Measurements from ENCODE around the gene C3orf22.

C3orf22 gene

GRCh38 chr3:126525091-126525852, 33.5 kb downstream of the C3orf22 start:
- WGBS (ENCODE audit: insufficient coverage) = 76% methylated on average over 8 of the region's 12 CpGs
- no peaks in the 10 kb centered on the region for H3K27me3 ChIP-seq (replicated peaks in 2 of 5; ENCODE audit: control insufficient read depth in 4 of 5, insufficient read depth in 5 of 5, low read length in 4 of 5)
- POLR2A ChIA-PET = no interaction called here

GRCh38 chr3:126524429-126524988, 34.2 kb downstream of the C3orf22 start:
- no peaks in the 10 kb centered on the region for H3K9me3 ChIP-seq (ENCODE audit: control extremely low read depth in 1 of 5, control insufficient read depth in 4 of 5, insufficient read depth in 2 of 5, low read depth in 1 of 5, low read length in 4 of 5)
- peaks cover 4 to 70% (median 67%) of the 10 kb centered on the region in 4 experiments for H3K4me1 ChIP-seq (ENCODE audit: control extremely low read depth in 1 of 4, control insufficient read depth in 4 of 4, insufficient read depth in 4 of 4, low read length in 3 of 4)
- peak; percentile 50 to 81 (median 62) for DNase-seq
- WGBS (ENCODE audit: insufficient coverage) = 0% methylated on average over 20 of the region's 31 CpGs
- H3K4me3 ChIP-seq (ENCODE audit: control insufficient read depth in 1 of 7, extremely low read depth in 1 of 7, insufficient read depth in 4 of 7, low read depth in 2 of 7, low read length in 6 of 7) = peak overlapping the region; percentile 49 to 86 (median 67)
- CTCF ChIA-PET = interaction anchor here (2.6 to 3.7 kb wide), 2 partner anchors 13 to 87 kb away, joined by 12 to 36 read pairs; no protein-coding TSS in a partner anchor
- no peaks in the 10 kb centered on the region for H3K27me3 ChIP-seq (replicated peaks in 2 of 5; ENCODE audit: control insufficient read depth in 4 of 5, insufficient read depth in 5 of 5, low read length in 4 of 5)
- peak overlapping the region; percentile 15 to 22 for H3K27ac ChIP-seq (ENCODE audit: insufficient read depth in 1 of 2, low read depth in 1 of 2, low read length in 2 of 2, poor library complexity in 1 of 2, severe bottlenecking in 2 of 2)
- POLR2A ChIA-PET = interaction anchor here (1.2 kb wide), 1 partner anchor 16 kb away, joined by 5 read pairs; no protein-coding TSS in a partner anchor
- no peaks in the 10 kb centered on the region for H3K36me3 ChIP-seq (ENCODE audit: control insufficient read depth in 4 of 4, insufficient read depth in 4 of 4, low read length in 3 of 4)

More at GRCh38 chr3:126525091-126525852, 33.5 kb downstream of the C3orf22 start:
- H3K4me1 ChIP-seq (ENCODE audit: control extremely low read depth in 1 of 4, control insufficient read depth in 4 of 4, insufficient read depth in 4 of 4, low read length in 3 of 4) = peaks cover 4 to 77% (median 75%) of the 10 kb centered on the region in 4 experiments
- peak overlapping the region in 6 of 7 experiments; percentile 49 to 86 (median 70) for H3K4me3 ChIP-seq (ENCODE audit: control insufficient read depth in 1 of 7, extremely low read depth in 1 of 7, insufficient read depth in 4 of 7, low read depth in 2 of 7, low read length in 6 of 7)
- no peaks in the 10 kb centered on the region for H3K9me3 ChIP-seq (ENCODE audit: control extremely low read depth in 1 of 5, control insufficient read depth in 4 of 5, insufficient read depth in 2 of 5, low read depth in 1 of 5, low read length in 4 of 5)
- CTCF ChIA-PET = interaction anchor here (0.7 to 3.7 kb wide), 5 partner anchors 25 to 131 kb away, joined by 3 to 36 read pairs (median 4); no protein-coding TSS in a partner anchor
- DNase-seq = no peak
- no peaks in the 10 kb centered on the region for H3K36me3 ChIP-seq (ENCODE audit: control insufficient read depth in 4 of 4, insufficient read depth in 4 of 4, low read length in 3 of 4)
- H3K27ac ChIP-seq (ENCODE audit: insufficient read depth in 1 of 2, low read depth in 1 of 2, low read length in 2 of 2, poor library complexity in 1 of 2, severe bottlenecking in 2 of 2) = peak overlapping the region in 1 of 2 experiments; percentile 15

DNA sequence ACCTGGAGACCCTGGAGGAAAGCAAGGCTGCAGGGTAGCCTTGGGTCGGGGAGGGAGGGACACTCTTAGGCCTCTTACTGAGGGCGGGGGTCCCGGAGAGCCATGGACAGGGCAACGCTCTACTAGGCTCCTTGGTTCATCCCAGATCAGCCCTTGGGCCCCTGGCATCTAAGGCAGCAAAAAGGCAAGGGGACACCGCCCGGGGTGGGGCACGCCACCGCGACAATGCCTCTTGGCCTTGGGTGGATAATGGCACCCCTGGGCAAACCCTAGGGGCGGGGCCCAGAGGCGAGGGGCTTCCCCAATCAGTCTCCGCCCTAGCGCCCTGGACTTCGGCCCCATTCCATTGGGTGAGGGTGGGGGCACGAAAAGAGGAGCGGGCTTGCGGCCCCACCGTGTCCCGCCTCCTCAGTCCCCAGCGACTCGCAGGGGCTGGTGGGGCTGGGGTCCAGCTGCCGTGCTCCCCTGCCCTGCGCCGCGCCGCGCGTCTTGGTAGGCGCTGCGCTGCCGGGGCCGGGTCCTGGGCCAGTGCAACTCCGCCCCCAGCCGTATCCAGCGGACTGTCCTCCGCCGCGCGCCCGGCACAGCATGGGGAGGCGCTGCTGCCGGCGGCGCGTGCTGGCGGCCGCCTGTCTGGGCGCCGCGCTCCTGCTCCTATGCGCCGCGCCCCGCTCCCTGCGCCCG, 34.8 kb downstream of the C3orf22 start, which contains the start of gene CHST13:
Gene CHST13 (plus strand): TSS at position 411 of the 684 bp plus-strand sequence. CDS start 178 bp downstream, at position 589.
- H3K4me1 ChIP-seq (ENCODE audit: control extremely low read depth in 1 of 4, control insufficient read depth in 4 of 4, insufficient read depth in 4 of 4, low read length in 3 of 4) = peaks cover 4 to 67% (median 61%) of the 10 kb centered on the region in 4 experiments
- peak within 1 kb of the TSS; percentile 49 to 86 (median 67) for H3K4me3 ChIP-seq (ENCODE audit: control insufficient read depth in 1 of 7, extremely low read depth in 1 of 7, insufficient read depth in 4 of 7, low read depth in 2 of 7, low read length in 6 of 7)
- POLR2A ChIA-PET = interaction anchor here (1.2 kb wide), 1 partner anchor 17 kb away, joined by 5 read pairs; no protein-coding TSS in a partner anchor
- peak within 1 kb of the TSS; percentile 15 to 47 for H3K27ac ChIP-seq (ENCODE audit: insufficient read depth in 1 of 2, low read depth in 1 of 2, low read length in 2 of 2, poor library complexity in 1 of 2, severe bottlenecking in 2 of 2)
- H3K36me3 ChIP-seq (ENCODE audit: control insufficient read depth in 4 of 4, insufficient read depth in 4 of 4, low read length in 3 of 4) = no peaks in the 10 kb centered on the region
- 4% methylated on average over 39 of the region's 56 CpGs for WGBS (ENCODE audit: insufficient coverage)
- no peaks in the 10 kb centered on the region for H3K27me3 ChIP-seq (replicated peaks in 2 of 5; ENCODE audit: control insufficient read depth in 4 of 5, insufficient read depth in 5 of 5, low read length in 4 of 5)
- CTCF ChIA-PET = interaction anchor here (0.6 to 3.7 kb wide), 19 partner anchors 9 to 931 kb away, joined by 3 to 36 read pairs (median 4); partner anchors contain the start of genes C3orf22 and ZXDC
- no peaks in the 10 kb centered on the region for H3K9me3 ChIP-seq (ENCODE audit: control extremely low read depth in 1 of 5, control insufficient read depth in 4 of 5, insufficient read depth in 2 of 5, low read depth in 1 of 5, low read length in 4 of 5)
- DNase-seq = peak; percentile 55 to 81 (median 68)

- WGBS (ENCODE audit: insufficient coverage) = 0% methylated on average over 6 of the region's 6 CpGs
- ChIA-PET POLR2A (interaction anchor here (0.6 kb wide), 1 partner anchor 8 kb away, joined by 4 read pairs; no protein-coding TSS in a partner anchor), CTCF (interaction anchor here (0.6 to 3.7 kb wide), 25 partner anchors 9 to 1394 kb away, joined by 3 to 36 read pairs (median 5); partner anchors contain the start of genes C3orf22 and ZXDC)
- Histone ChIP-seq H3K4me3 (ENCODE audit: control insufficient read depth in 1 of 7, extremely low read depth in 1 of 7, insufficient read depth in 4 of 7, low read depth in 2 of 7, low read length in 6 of 7) (peak overlapping the region in 3 of 7 experiments; percentile 29 to 52 (median 47)), H3K4me1 (ENCODE audit: control extremely low read depth in 1 of 4, control insufficient read depth in 4 of 4, insufficient read depth in 4 of 4, low read length in 3 of 4) (peaks cover 0 to 54% (median 47%) of the 10 kb centered on the region in 4 experiments), H3K9me3 (ENCODE audit: control extremely low read depth in 1 of 5, control insufficient read depth in 4 of 5, insufficient read depth in 2 of 5, low read depth in 1 of 5, low read length in 4 of 5) (no peaks in the 10 kb centered on the region), H3K27me3 (replicated peaks in 2 of 5; ENCODE audit: control insufficient read depth in 4 of 5, insufficient read depth in 5 of 5, low read length in 4 of 5) (no peaks in the 10 kb centered on the region), H3K36me3 (ENCODE audit: control insufficient read depth in 4 of 4, insufficient read depth in 4 of 4, low read length in 3 of 4) (no peaks in the 10 kb centered on the region), H3K27ac (ENCODE audit: insufficient read depth in 1 of 2, low read depth in 1 of 2, low read length in 2 of 2, poor library complexity in 1 of 2, severe bottlenecking in 2 of 2) (no peak overlapping the region)
- DNase-seq = peak in 2 of 3 donors; percentile 42 to 51
Observed at GRCh38 chr3:126522363-126522788, 36.4 kb downstream of the C3orf22 start.

DNA sequence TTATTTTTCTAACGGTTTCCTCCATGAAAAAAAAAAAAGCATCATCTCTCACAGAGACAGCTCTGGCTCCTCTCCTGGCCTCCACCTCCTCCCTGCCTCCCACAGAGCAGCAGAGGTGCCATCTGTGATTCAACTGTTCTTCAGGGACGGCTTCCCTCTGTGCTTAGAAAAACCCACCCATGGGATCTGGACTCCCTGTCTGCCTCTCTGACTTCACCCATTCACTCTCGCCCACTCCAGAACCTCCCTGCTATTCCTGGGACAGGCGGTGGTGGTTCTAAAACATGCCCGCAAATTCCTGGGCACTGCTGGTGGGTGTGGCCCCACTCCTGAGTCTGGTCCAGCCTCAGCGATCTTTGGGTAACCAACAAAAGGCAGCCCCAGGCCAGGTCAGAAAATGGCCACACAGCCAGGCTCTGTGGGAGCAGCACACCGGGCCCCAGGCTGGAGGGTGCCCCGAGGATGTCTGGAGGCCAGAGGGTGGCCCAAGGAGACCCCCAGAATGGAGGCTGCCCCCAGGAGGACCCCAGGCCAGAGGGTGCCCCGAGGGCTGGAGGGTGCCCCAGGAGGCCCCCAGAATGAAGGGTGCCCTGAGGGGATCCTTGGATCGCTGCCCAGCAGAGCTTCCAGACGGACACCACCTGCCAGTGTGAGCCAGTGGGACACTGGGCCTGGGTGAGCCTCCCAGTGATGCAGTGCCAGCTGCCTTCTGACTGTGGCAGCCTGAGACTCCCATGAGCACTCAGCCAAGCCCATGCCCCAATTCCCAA, 37.4 kb downstream of the C3orf22 start:
- DNase-seq = no peak
- Histone ChIP-seq H3K4me3 (ENCODE audit: control insufficient read depth in 1 of 7, extremely low read depth in 1 of 7, insufficient read depth in 4 of 7, low read depth in 2 of 7, low read length in 6 of 7) (no peak overlapping the region), H3K9me3 (ENCODE audit: control extremely low read depth in 1 of 5, control insufficient read depth in 4 of 5, insufficient read depth in 2 of 5, low read depth in 1 of 5, low read length in 4 of 5) (no peaks in the 10 kb centered on the region), H3K4me1 (ENCODE audit: control extremely low read depth in 1 of 4, control insufficient read depth in 4 of 4, insufficient read depth in 4 of 4, low read length in 3 of 4) (peaks cover 0 to 43% (median 36%) of the 10 kb centered on the region in 4 experiments), H3K27ac (ENCODE audit: insufficient read depth in 1 of 2, low read depth in 1 of 2, low read length in 2 of 2, poor library complexity in 1 of 2, severe bottlenecking in 2 of 2) (no peak overlapping the region), H3K36me3 (ENCODE audit: control insufficient read depth in 4 of 4, insufficient read depth in 4 of 4, low read length in 3 of 4) (no peaks in the 10 kb centered on the region), H3K27me3 (replicated peaks in 2 of 5; ENCODE audit: control insufficient read depth in 4 of 5, insufficient read depth in 5 of 5, low read length in 4 of 5) (no peaks in the 10 kb centered on the region)
- ChIA-PET POLR2A (no interaction called here), CTCF (interaction anchor here (0.9 to 3.7 kb wide), 10 partner anchors 10 to 91 kb away, joined by 3 to 36 read pairs (median 7); partner anchors contain the start of gene ZXDC)
- WGBS (ENCODE audit: insufficient coverage) = 91% methylated on average over 10 of the region's 11 CpGs

Data from common myeloid progenitor, CD34-positive (primary cell).